SK-N-SH treated with all-trans-retinoic acid at 6 μM for 48 hours (cell line): ENCODE data around the gene OVOL2.
"Not testable (repeated sequence)": the region's sequence is repeated elsewhere in the genome, so short reads cannot be mapped to it uniquely, and the experiment has no call there.

Source experiments
- ATAC-seq: fragments of 200-7000 bp; cut with Tn5 transposase; 3 replicates; pipeline ENCODE4 v1.9.1; 2020; ENCODE audit warnings: mild to moderate bottlenecking, moderate library complexity
- BACH2 ChIP-seq: fragments of 250-450 bp; sonication (Bioruptor Pico); IDR thresholded peaks from 2 replicates; pipeline ENCODE4 v1.9.0; 2021; ENCODE audit warnings: mild to moderate bottlenecking, borderline replicate concordance
- CREB5 ChIP-seq: fragments of 250-450 bp; sonication (Bioruptor Pico); IDR thresholded peaks from 2 replicates; pipeline ENCODE4 v1.5.1; 2020; ENCODE audit warnings: low read depth, mild to moderate bottlenecking, moderate library complexity
- CSDC2 ChIP-seq: fragments of 250-450 bp; sonication (Bioruptor Pico); IDR thresholded peaks from 2 replicates; pipeline ENCODE4 v1.5.0; 2020; ENCODE audit warnings: mild to moderate bottlenecking, moderate library complexity
- ESRRG ChIP-seq: fragments of 250-450 bp; sonication (Bioruptor Pico); IDR thresholded peaks from 2 replicates; pipeline ENCODE4 v1.6.1; 2021; ENCODE audit warnings: mild to moderate bottlenecking
- ISL1 ChIP-seq: fragments of 250-450 bp; sonication (Bioruptor Pico); IDR thresholded peaks from 2 replicates; pipeline ENCODE4 v2.1.2; 2022; ENCODE audit warnings: mild to moderate bottlenecking, moderate library complexity
- OSR1 ChIP-seq: fragments of 250-450 bp; sonication (Bioruptor Pico); IDR thresholded peaks from 2 replicates; pipeline ENCODE4 v1.8.0; 2022; ENCODE audit warnings: moderate library complexity, mild to moderate bottlenecking, inconsistent platforms
- POU6F1 ChIP-seq: fragments of 250-450 bp; sonication (Bioruptor Pico); IDR thresholded peaks from 2 replicates; pipeline ENCODE4 v1.8.0; 2021; ENCODE audit warnings: low read depth, mild to moderate bottlenecking, moderate library complexity, borderline replicate concordance
- PPARA ChIP-seq: fragments of 250-450 bp; sonication (Bioruptor Pico); IDR thresholded peaks from 2 replicates; pipeline ENCODE4 v1.5.0; 2020; ENCODE audit warnings: mild to moderate bottlenecking, borderline replicate concordance
- RARB ChIP-seq: fragments of 250-450 bp; sonication (Bioruptor Pico); IDR thresholded peaks from 2 replicates; pipeline ENCODE4 v1.8.0; 2021; ENCODE audit warnings: mild to moderate bottlenecking, moderate library complexity
- TCF4 ChIP-seq: fragments of 250-450 bp; sonication (Bioruptor Pico); IDR thresholded peaks from 2 replicates; pipeline ENCODE4 v1.8.0; 2021; ENCODE audit warnings: mild to moderate bottlenecking, moderate library complexity, borderline replicate concordance
- ZC3H10 ChIP-seq: fragments of 250-450 bp; sonication (Bioruptor Pico); IDR thresholded peaks from 2 replicates; pipeline ENCODE4 v1.5.1; 2021; ENCODE audit warnings: mild to moderate bottlenecking, moderate library complexity
- ZFP3 ChIP-seq: fragments of 250-450 bp; sonication (Bioruptor Pico); IDR thresholded peaks from 2 replicates; pipeline ENCODE4 v1.5.0; 2020; ENCODE audit warnings: mild to moderate bottlenecking, moderate library complexity
- ZNF565 ChIP-seq: fragments of 450-650 bp; formaldehyde crosslinking; conservative IDR thresholded peaks from 2 replicates; pipeline ENCODE4 v1.5.0; 2020; ENCODE audit warnings: low read depth, mild to moderate bottlenecking, moderate library complexity
- ZNF70 ChIP-seq: fragments of 450-650 bp; formaldehyde crosslinking; IDR thresholded peaks from 2 replicates; pipeline ENCODE4 v1.5.0; 2020; ENCODE audit warnings: mild to moderate bottlenecking, moderate library complexity
- TF ChIP-seq, protein P1 (sequence below): fragments of 250-450 bp; sonication (Bioruptor Pico); IDR thresholded peaks from 2 replicates; pipeline ENCODE4 v1.5.0; 2020; ENCODE audit warnings: mild to moderate bottlenecking, moderate library complexity

The OVOL2 gene

GRCh38 chr20:18101125-18101810, 43.6 kb upstream of the OVOL2 start:
- TF ChIP-seq OSR1 (CRISPR knock-in tag) = no peak
- no peak for TF ChIP-seq ESRRG (CRISPR knock-in tag)
- TF ChIP-seq POU6F1 (CRISPR knock-in tag) = no peak
- TF ChIP-seq ZC3H10 = no peak
- TF ChIP-seq ZNF565 (CRISPR knock-in tag) = no peak
- no peak for ATAC-seq

- not testable (repeated sequence) for ATAC-seq
These were observed 42.9 kb upstream of the OVOL2 start for GRCh38 chr20:18100569-18100968.

DNA sequence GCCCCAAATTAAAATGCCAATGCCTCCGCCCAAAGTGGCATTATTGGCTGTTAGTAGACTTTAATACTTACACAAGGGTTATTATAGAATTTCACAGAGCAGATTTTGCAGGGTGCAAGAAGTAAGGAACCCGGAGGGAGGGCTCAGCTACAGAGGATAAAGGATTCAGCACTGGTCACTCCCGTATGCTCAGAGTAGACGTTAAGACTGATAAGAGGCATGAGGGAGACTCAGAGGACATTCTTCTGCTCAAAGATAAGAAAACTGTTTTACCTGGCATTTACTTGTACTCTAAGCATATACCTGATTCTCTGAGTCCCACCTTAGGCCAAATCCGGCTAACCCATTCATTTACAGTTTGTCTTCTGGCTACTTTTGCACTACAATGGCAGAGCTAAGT, 36.5 kb upstream of the OVOL2 start:
- ATAC-seq = no peak

GRCh38 chr20:18093388-18093787, 35.7 kb upstream of the OVOL2 start:
- no peak for ATAC-seq
- TF ChIP-seq OSR1 (CRISPR knock-in tag) (no peak), ZFP3 (CRISPR knock-in tag) (no peak), CSDC2 (no peak), POU6F1 (CRISPR knock-in tag) (no peak), BACH2 (CRISPR knock-in tag) (no peak), RARB (CRISPR knock-in tag) (no peak), ISL1 (no peak), CREB5 (CRISPR knock-in tag) (no peak), TCF4 (CRISPR knock-in tag) (no peak), ZNF70 (CRISPR knock-in tag) (no peak), ZNF565 (CRISPR knock-in tag) (no peak)
- TF ChIP-seq, protein P1, sequence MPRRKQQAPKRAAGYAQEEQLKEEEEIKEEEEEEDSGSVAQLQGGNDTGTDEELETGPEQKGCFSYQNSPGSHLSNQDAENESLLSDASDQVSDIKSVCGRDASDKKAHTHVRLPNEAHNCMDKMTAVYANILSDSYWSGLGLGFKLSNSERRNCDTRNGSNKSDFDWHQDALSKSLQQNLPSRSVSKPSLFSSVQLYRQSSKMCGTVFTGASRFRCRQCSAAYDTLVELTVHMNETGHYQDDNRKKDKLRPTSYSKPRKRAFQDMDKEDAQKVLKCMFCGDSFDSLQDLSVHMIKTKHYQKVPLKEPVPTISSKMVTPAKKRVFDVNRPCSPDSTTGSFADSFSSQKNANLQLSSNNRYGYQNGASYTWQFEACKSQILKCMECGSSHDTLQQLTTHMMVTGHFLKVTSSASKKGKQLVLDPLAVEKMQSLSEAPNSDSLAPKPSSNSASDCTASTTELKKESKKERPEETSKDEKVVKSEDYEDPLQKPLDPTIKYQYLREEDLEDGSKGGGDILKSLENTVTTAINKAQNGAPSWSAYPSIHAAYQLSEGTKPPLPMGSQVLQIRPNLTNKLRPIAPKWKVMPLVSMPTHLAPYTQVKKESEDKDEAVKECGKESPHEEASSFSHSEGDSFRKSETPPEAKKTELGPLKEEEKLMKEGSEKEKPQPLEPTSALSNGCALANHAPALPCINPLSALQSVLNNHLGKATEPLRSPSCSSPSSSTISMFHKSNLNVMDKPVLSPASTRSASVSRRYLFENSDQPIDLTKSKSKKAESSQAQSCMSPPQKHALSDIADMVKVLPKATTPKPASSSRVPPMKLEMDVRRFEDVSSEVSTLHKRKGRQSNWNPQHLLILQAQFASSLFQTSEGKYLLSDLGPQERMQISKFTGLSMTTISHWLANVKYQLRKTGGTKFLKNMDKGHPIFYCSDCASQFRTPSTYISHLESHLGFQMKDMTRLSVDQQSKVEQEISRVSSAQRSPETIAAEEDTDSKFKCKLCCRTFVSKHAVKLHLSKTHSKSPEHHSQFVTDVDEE (CRISPR knock-in tag) = no peak

More for the DNA sequence above, 36.5 kb upstream of the OVOL2 start:
- no peak for TF ChIP-seq CREB5 (CRISPR knock-in tag)
- TF ChIP-seq POU6F1 (CRISPR knock-in tag) = no peak
- TF ChIP-seq ESRRG (CRISPR knock-in tag) = no peak
- TF ChIP-seq, protein P1 (CRISPR knock-in tag) = no peak
- no peak for TF ChIP-seq RARB (CRISPR knock-in tag)
- no peak for TF ChIP-seq PPARA
- no peak for TF ChIP-seq OSR1 (CRISPR knock-in tag)
- TF ChIP-seq, all 23 proteins: peak for 0
